ENCODE data around the gene MOB2.

GRCh38 chr11:1534682-1535081 is 48.1 kb upstream of the MOB2 start:
- TF ChIP-seq CSRNP3 (CRISPR knock-in tag; IDR thresholded peaks at IDR 0.05) (no peak), ZNF565 (CRISPR knock-in tag; conservative IDR thresholded peaks at IDR 0.05; ENCODE audit: low read depth) (no peak), ZFP3 (CRISPR knock-in tag; IDR thresholded peaks at IDR 0.05) (no peak), ZFP30 (CRISPR knock-in tag; IDR thresholded peaks at IDR 0.05) (no peak), RARB (CRISPR knock-in tag; IDR thresholded peaks at IDR 0.05) (no peak), PATZ1 (CRISPR knock-in tag; IDR thresholded peaks at IDR 0.05; ENCODE audit: borderline replicate concordance) (no peak), GLIS3 (CRISPR knock-in tag; IDR thresholded peaks at IDR 0.05) (no peak), CSDC2 (CRISPR knock-in tag; IDR thresholded peaks at IDR 0.05) (no peak)
